Measurements from ENCODE around the gene LIM2. TPM values are rescaled to one million over a fixed set of nuclear protein-coding genes. Genes with fewer than 3 reads are reported as not detected.

Gene LIM2
- total RNA-seq, 1 experiment from 2014 or later = not detected

GRCh38 chr19:51354742-51355148 lies 33.0 kb downstream of the LIM2 start:
- Histone ChIP-seq H3K27me3 (no peaks in the 10 kb centered on the region), H3K36me3 (peaks cover 11% of the 10 kb centered on the region), H3K9me3 (no peaks in the 10 kb centered on the region), H3K4me3 (no peak overlapping the region)
- no peak for DNase-seq

- no peak overlapping the region for H3K4me3 ChIP-seq
- no peak for DNase-seq
- H3K36me3 ChIP-seq = peaks cover 14% of the 10 kb centered on the region
- no peaks in the 10 kb centered on the region for H3K27me3 ChIP-seq
- no peaks in the 10 kb centered on the region for H3K9me3 ChIP-seq
Measured at GRCh38 chr19:51354103-51354741, 33.6 kb downstream of the LIM2 start.

GRCh38 chr19:51352783-51353360 lies 34.9 kb downstream of the LIM2 start:
- no peaks in the 10 kb centered on the region for H3K27me3 ChIP-seq
- DNase-seq = no peak
- H3K4me3 ChIP-seq = no peak overlapping the region
- H3K9me3 ChIP-seq = no peaks in the 10 kb centered on the region
- peaks cover 21% of the 10 kb centered on the region for H3K36me3 ChIP-seq

GRCh38 chr19:51351266-51351990 lies 36.3 kb downstream of the LIM2 start:
- no peak for DNase-seq
- Histone ChIP-seq H3K9me3 (no peaks in the 10 kb centered on the region), H3K36me3 (peaks cover 36% of the 10 kb centered on the region), H3K27me3 (no peaks in the 10 kb centered on the region), H3K4me3 (no peak overlapping the region)

GRCh38 chr19:51347209-51347928 lies 40.4 kb downstream of the LIM2 start:
- peaks cover 46% of the 10 kb centered on the region for H3K36me3 ChIP-seq
- no peaks in the 10 kb centered on the region for H3K27me3 ChIP-seq
- DNase-seq = no peak
- H3K9me3 ChIP-seq = no peaks in the 10 kb centered on the region
- no peak overlapping the region for H3K4me3 ChIP-seq

GRCh38 chr19:51346742-51347141 lies 41.0 kb downstream of the LIM2 start:
- Histone ChIP-seq H3K27me3 (no peaks in the 10 kb centered on the region), H3K4me3 (no peak overlapping the region), H3K9me3 (no peaks in the 10 kb centered on the region), H3K36me3 (peaks cover 46% of the 10 kb centered on the region)
- no peak for DNase-seq

- Histone ChIP-seq H3K4me3 (no peak overlapping the region), H3K36me3 (peaks cover 39% of the 10 kb centered on the region), H3K27me3 (no peaks in the 10 kb centered on the region), H3K9me3 (no peaks in the 10 kb centered on the region)
- no peak for DNase-seq
Measured at GRCh38 chr19:51345076-51345620, 42.6 kb downstream of the LIM2 start.

- Histone ChIP-seq H3K36me3 (peaks cover 25% of the 10 kb centered on the region), H3K9me3 (no peaks in the 10 kb centered on the region), H3K27me3 (no peaks in the 10 kb centered on the region), H3K4me3 (no peak overlapping the region)
- no peak for DNase-seq
Measured at GRCh38 chr19:51342631-51343569, 44.9 kb downstream of the LIM2 start.

GRCh38 chr19:51341976-51342580 lies 45.7 kb downstream of the LIM2 start, which contains the start of gene VSIG10L:
Gene VSIG10L, minus strand, starts transcription at chr19:51342139. Its CDS starts 15 bp downstream, at chr19:51342124.
- DNase-seq = no peak
- no peaks in the 10 kb centered on the region for H3K9me3 ChIP-seq
- H3K27me3 ChIP-seq = no peaks in the 10 kb centered on the region
- H3K36me3 ChIP-seq = peaks cover 17% of the 10 kb centered on the region
- H3K4me3 ChIP-seq = no peak within 1 kb of the TSS

GRCh38 chr19:51341066-51341465 lies 46.7 kb downstream of the LIM2 start:
- DNase-seq = no peak

GRCh38 chr19:51339687-51340656 lies 47.8 kb downstream of the LIM2 start:
- no peaks in the 10 kb centered on the region for H3K9me3 ChIP-seq
- H3K36me3 ChIP-seq = peaks cover 3% of the 10 kb centered on the region; the same call in 1 of the 2 replicates
- peak overlapping the region; percentile 47 for H3K4me3 ChIP-seq
- no peaks in the 10 kb centered on the region for H3K27me3 ChIP-seq
- peak; percentile 98 for DNase-seq

More at GRCh38 chr19:51341066-51341465, 46.7 kb downstream of the LIM2 start:
- no peaks in the 10 kb centered on the region for H3K27me3 ChIP-seq
- H3K9me3 ChIP-seq = no peaks in the 10 kb centered on the region
- H3K4me3 ChIP-seq = no peak overlapping the region
- peaks cover 8% of the 10 kb centered on the region for H3K36me3 ChIP-seq

- no peaks in the 10 kb centered on the region for H3K27me3 ChIP-seq
- no peak for DNase-seq
- H3K36me3 ChIP-seq = no peaks in the 10 kb centered on the region
Measured at GRCh38 chr19:51339313-51339686, 48.5 kb downstream of the LIM2 start.

GRCh38 chr19:51338563-51339312 lies 49.0 kb downstream of the LIM2 start:
- H3K4me3 ChIP-seq = peak overlapping the region; percentile 47
- H3K36me3 ChIP-seq = no peaks in the 10 kb centered on the region
- H3K27me3 ChIP-seq = no peaks in the 10 kb centered on the region
- DNase-seq = peak; percentile 76
- H3K9me3 ChIP-seq = no peaks in the 10 kb centered on the region

More at GRCh38 chr19:51339313-51339686, 48.5 kb downstream of the LIM2 start:
- no peaks in the 10 kb centered on the region for H3K9me3 ChIP-seq
- H3K4me3 ChIP-seq = peak overlapping the region; percentile 47

All from MG63 (cell line).